ENCODE results near the gene DUSP3.
A peak's percentile ranks its signal among the peaks of the same experiment; 100 is the strongest.

DUSP3 gene

DNA sequence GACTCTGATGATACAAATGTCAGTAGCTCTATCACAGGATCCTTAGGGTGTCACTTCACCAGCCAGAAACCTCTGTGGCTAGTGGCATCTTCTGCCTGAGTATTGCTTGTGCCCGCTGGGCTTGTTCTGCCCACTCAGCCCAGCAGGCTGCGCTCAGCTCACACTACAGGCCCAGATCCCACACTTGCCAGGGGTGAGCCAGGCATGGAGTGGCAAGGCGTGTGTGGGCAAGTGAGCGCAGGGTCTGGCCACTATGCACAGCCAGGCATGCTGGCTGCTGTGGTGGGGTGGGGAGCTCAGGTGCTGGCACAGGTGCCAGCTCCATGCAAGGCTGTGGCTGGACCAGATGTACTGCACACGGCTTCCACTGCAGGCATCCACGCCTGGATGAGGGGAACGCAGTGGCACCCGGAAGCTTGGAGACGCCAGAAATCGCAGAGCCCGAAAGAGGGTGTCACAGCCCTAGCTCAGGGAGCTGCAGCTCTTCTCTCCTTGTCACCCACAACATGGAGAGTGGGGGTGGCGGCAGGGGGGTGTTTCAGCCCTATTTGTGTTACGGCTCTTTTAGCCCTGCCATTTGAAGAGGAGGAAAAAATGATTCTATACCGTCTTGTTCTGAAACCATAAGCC is 11.6 kb upstream of the DUSP3 start:
- no peak for DNase-seq (ENCODE audit: low spot score)
- peak overlapping the region; percentile 7; the same call in 1 of the 2 replicates for H3K27ac ChIP-seq
- ChIA-PET POLR2A (ENCODE audit: low non-redundant PET) (no interaction called here), CTCF (interaction anchor here (0.7 to 1.6 kb wide), 6 partner anchors 14 to 969 kb away, joined by 3 to 10 read pairs (median 6); no protein-coding TSS in a partner anchor)
- TF ChIP-seq, protein P1, sequence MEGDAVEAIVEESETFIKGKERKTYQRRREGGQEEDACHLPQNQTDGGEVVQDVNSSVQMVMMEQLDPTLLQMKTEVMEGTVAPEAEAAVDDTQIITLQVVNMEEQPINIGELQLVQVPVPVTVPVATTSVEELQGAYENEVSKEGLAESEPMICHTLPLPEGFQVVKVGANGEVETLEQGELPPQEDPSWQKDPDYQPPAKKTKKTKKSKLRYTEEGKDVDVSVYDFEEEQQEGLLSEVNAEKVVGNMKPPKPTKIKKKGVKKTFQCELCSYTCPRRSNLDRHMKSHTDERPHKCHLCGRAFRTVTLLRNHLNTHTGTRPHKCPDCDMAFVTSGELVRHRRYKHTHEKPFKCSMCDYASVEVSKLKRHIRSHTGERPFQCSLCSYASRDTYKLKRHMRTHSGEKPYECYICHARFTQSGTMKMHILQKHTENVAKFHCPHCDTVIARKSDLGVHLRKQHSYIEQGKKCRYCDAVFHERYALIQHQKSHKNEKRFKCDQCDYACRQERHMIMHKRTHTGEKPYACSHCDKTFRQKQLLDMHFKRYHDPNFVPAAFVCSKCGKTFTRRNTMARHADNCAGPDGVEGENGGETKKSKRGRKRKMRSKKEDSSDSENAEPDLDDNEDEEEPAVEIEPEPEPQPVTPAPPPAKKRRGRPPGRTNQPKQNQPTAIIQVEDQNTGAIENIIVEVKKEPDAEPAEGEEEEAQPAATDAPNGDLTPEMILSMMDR (conservative IDR thresholded peaks at IDR 0.05; ENCODE audit: low read depth), result peak; percentile 58

DNA sequence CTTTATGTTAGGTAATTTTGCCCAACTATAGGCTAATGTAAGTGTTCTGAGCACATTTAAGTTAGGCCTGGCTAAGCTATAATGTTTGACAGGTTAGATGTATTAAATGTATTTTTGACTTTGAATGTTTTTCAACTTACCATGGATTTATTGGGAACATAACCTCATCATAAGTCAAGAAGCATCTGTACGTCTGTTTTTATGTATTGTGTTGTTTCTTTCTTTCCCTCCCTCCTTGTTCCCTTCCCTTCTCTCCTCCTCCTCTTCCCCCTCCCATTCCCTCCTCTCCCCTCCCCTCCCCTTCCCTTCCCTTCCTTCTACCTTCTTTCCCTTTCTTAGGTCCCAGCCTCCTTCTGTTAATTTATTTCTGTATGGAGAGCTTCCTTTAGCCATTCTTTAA is 10.7 kb upstream of the DUSP3 start:
- no peak overlapping the region for H3K27ac ChIP-seq
- CTCF ChIA-PET, result interaction anchor here (0.7 to 1.6 kb wide), 3 partner anchors 57 to 1189 kb away, joined by 3 to 10 read pairs (median 3); no protein-coding TSS in a partner anchor
- no peak for DNase-seq (ENCODE audit: low spot score)

DNA sequence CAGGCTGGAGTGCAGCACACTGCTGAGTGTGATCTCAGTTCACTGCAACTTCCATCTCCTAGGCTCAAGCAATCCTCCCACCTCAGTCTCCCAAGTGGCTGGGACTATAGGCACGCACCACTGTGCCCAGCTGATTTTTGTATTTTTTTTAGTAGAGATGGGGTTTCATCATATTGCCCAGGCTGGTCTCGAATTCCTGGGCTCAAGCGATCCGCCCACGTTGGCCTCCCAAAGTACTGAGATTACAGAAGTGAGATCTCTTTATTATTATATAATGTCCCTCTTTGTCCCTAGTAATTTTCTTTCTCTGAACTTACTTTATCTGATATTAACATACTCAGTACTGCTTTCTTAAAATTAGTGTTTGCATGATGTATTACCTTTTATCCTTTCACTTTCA is 9.8 kb upstream of the DUSP3 start:
- ChIA-PET POLR2A (ENCODE audit: low non-redundant PET) (no interaction called here), CTCF (interaction anchor here (0.7 kb wide), 2 partner anchors 22 to 170 kb away, joined by 3 to 7 read pairs; no protein-coding TSS in a partner anchor)
- no peak overlapping the region for H3K27ac ChIP-seq
- TF ChIP-seq, protein P1 (conservative IDR thresholded peaks at IDR 0.05; ENCODE audit: low read depth), result no peak
- no peak for DNase-seq (ENCODE audit: low spot score)

More for the DNA sequence above, 10.7 kb upstream of the DUSP3 start:
- TF ChIP-seq, protein P1 (conservative IDR thresholded peaks at IDR 0.05; ENCODE audit: low read depth), result no peak
- POLR2A ChIA-PET (ENCODE audit: low non-redundant PET), result no interaction called here

DNA sequence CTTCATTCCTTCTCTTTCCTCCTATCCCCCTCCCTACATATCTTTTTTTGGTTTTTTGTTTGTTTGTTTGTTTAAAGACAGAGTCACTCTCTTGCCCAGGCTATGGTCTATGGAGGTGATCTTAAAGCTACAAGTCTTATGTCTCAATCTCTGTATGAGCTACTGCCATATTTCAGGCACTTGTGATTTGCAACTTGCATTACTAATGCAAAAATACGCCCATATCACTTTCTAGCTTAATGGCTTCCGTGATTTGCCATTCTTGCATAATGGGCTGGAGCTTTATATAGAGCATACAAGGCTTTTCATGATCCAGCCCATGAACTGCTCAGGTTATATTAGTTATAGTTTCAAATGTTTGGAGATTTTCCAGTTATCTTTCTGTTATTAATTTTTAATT is 9.0 kb upstream of the DUSP3 start:
- POLR2A ChIA-PET (ENCODE audit: low non-redundant PET), result no interaction called here
- TF ChIP-seq, protein P1 (conservative IDR thresholded peaks at IDR 0.05; ENCODE audit: low read depth), result no peak
- CTCF ChIA-PET, result interaction anchor here (0.7 kb wide), 1 partner anchor 22 kb away, joined by 7 read pairs; no protein-coding TSS in a partner anchor
- DNase-seq (ENCODE audit: low spot score), result no peak
- H3K27ac ChIP-seq, result no peak overlapping the region

DNA sequence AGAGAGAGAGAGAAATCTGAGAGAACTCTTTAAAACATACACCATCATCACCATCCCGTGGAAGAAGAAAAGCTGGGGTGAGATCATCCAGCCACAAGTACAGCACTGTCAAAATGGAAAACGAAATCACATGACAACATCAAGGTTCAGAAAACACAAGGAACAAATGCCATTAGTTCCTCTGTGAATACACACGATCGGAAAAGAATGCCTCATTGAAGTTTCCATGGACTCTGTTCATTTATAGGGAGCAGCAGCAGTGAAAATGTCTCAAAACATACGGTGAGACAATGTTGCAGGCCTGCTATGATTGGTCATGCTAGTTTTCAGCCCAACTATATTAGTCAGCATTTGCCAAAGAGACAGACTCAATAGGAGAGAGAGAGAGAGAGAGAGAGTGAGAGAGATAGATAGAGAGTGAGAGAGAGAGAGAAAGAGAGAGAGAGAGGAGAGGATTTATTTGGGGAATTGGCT is 5.9 kb upstream of the DUSP3 start:
- ChIA-PET POLR2A (ENCODE audit: low non-redundant PET) (no interaction called here), CTCF (interaction anchor here (1.3 kb wide), 1 partner anchor 62 kb away, joined by 4 read pairs; the partner anchor contains the start of gene CD300LG)
- DNase-seq (ENCODE audit: low spot score), result no peak
- no peak overlapping the region for H3K27ac ChIP-seq
- TF ChIP-seq, protein P1 (conservative IDR thresholded peaks at IDR 0.05; ENCODE audit: low read depth), result no peak

DNA sequence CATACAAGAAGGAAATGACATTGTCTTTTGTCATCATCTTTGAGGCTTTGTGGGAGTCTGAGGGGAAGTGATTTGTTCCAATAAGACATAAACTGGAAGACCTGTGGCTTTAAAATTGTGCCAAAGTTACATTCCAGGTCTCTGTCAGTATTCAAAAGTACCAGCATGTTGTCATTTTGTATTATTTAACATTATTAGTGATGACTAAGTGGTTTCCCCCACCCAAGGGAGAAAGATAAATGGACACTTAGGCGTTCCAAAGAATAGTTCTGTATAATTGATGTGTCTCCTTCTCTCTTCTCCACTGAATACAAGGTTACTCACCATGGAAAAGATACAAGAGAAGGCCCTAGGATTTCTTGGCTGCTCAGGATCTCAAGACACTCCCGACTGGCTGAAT is 5.3 kb upstream of the DUSP3 start:
- POLR2A ChIA-PET (ENCODE audit: low non-redundant PET), result no interaction called here
- CTCF ChIA-PET, result interaction anchor here (1.3 kb wide), 1 partner anchor 62 kb away, joined by 4 read pairs; the partner anchor contains the start of gene CD300LG
- TF ChIP-seq, protein P1 (conservative IDR thresholded peaks at IDR 0.05; ENCODE audit: low read depth), result no peak
- no peak for DNase-seq (ENCODE audit: low spot score)
- H3K27ac ChIP-seq, result no peak overlapping the region
